GM19238 (cell line): ENCODE data around the gene ABL2.
"Not testable (repeated sequence)": the region's sequence is repeated elsewhere in the genome, so short reads cannot be mapped to it uniquely, and the experiment has no call there.

Source experiments
- DNase-seq: peaks from one replicate; pipeline ENCODE4 v3.0.0; 2011; ENCODE audit warnings: low spot score; ENCODE audit not compliant: insufficient read length

Gene ABL2

DNA sequence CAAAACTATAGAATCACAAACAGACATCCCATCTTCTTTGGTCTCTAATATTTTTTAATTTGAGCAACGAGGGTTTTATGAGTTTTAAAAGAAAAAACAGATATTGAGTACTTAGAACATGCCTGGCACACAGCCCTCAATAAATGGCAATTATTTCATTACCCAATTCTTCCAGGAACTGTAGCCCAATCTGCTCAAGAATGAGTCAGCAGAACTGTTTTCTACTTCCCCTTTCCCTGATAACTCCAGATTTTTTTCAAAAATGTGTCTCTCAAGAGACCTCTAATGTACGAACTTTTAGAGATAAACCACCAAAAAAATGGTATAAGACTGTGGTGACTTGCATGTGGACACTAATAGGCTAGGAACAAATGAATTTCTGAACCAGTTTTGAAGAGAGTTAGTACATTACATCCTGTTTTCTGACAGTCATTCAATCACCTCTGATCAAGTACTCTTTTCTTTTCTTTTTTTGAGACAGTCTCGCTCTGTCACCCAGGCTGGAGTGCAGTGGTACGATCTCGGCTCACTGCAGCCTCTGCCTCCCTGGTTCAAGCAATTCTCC, 11.5 kb downstream of the ABL2 start:
- DNase-seq, result no peak

DNA sequence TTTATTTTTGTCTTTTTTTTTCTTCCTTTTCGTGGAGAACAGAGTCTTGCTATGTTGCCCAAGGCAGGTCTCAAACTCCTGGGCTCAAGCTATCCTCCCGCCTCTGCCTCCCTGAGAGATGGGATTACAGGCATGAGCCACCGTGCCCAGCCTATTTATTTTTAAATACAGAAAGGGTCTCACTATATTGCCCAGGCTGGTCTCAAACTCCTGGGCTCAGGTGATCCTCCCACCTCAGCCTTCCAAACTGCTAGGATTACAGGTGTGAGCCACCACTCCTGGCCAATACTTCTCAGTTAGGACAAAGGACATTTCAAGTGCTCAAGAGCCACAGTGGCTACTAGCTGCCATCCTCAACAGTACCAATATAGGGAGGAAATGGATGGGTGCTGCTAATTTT, 16.2 kb downstream of the ABL2 start:
- not testable (repeated sequence) for DNase-seq

DNA sequence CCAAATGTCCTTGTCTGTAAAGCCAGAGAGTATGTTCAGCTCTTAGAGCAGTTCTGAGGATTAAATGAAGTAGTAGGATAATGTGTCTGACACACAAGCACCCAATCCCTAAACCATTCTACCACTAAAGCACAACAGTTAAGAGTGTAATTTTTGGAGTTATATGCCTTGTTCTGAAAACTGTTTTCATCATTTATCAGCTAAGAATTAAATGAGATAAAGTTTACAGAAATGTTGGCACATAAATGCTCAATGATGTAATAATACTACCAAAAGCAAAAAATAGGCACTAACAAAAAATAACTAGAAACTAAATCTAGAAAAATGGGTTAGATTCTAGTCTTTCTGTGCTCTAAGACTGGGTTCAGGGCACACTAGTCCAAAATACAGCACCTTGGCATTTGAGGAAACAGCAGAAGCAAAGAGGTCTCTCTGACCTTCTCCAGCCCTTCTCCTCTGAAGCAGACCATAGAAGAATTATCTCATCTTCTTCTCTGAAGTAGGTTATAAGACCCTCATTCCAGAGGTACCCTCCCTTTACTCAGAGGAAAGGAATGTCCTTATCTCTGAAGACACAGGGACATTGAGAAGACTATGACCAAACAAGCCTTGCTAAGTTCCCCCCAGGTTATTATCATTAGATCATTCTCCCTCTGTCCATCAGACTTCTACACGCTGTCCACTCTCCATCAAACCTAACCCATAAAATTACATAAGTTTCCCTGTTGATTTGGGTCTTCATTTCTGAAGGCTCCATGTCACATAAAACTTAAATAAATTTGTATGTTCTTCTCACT, 20.6 kb downstream of the ABL2 start:
- no peak for DNase-seq

DNA sequence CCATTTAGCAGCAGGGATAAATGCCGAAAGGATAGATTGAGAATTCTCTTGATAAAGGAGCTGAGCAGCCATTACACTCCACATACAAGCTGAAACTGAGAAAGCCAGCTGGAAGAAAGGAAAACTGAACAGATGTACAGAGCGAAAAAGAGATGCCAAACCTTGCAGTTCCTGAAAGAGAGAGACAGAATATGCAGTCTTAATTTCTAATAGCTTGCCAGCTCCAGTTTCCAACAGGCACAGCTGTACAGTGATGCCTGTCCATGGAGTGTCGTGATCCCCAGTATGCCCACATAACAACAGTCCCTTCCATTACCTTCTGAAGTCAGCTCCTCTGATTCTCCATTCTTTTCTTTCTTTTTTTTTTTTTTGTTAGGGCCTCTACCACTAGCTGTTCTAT, 22.7 kb downstream of the ABL2 start:
- DNase-seq, result no peak

DNA sequence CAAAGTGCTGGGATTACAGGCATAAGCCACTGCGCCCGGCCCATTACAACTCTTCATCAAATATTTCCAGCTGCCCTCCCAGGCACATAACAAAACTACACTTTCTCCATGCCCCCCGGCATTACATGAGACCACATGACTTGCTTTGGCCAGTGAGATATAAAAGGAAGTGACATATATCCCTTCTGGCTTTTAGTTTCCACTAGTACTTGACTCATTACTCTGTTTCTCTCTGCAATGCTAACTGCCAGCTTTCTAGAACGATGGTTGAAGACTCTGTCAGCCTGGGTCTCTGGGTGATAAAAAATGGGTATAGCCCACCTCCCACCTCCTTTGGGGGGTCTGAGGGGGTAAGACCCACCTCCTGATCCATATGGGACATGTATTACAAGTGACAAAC, 24.2 kb downstream of the ABL2 start:
- DNase-seq, result no peak

DNA sequence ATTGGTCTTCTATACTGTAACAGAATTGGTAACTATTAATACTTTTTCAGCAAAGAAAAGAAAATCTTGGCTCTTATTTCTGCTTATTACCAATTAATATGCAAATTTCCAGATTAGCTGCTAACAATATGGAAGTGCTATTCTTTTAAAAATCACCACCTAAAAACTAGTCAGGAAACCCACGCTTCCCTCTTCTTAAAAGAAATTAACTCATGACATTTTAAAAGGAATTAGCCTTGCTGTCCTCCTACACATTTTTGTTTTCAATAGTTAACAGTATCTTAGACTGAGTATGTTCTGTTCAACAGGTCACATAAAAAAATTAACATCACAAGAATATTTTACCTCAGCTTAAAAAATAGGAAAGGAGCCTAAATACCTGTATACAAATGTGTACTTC, 27.3 kb downstream of the ABL2 start:
- DNase-seq, result no peak

DNA sequence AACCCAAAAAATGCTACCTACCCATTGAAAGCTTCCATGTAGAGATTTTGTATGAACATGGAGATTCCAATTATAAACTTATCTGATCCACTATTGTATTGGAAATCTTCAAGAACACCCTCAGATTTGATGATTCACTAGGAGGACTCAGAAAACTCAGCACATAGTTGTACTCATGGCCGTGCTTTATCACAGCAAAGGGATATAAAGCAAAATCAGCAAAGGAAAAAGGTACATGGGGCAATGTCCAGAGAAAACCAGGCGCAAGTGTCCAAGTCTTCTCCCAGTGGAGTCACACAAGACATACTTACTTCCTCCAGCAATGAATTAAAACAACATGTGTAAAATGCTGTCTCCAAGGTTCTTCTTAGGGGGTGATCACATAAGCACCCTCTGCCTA, 28.9 kb downstream of the ABL2 start:
- no peak for DNase-seq

DNA sequence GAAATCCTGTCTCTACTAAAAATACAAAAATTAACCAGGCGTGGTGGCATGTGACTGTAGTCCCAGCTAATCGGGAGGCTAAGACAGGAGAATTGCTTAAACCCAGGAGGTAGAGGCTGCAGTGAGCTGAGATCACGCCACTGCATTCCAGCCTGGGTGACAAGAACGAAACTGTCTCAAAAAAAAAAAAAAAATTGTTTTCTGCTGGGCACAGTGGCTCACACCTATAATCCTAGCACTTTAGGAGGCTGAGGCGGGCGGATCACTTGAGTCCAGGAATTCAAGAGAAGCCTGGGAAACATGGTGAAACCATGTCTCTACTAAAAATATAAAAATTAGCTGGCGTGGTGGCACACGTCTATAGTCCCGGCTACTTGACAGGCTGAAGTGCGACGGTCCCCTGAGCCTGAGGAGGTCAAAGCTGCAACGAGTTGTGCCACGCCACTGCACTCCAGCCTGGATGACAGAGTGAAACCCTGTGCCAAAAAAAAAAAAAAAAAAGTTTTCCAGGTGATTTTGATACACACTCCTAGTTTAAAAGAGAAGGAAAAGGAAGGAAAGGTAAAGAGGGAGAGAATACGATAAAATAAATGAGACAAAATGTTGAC, 31.7 kb downstream of the ABL2 start:
- no peak for DNase-seq

DNA sequence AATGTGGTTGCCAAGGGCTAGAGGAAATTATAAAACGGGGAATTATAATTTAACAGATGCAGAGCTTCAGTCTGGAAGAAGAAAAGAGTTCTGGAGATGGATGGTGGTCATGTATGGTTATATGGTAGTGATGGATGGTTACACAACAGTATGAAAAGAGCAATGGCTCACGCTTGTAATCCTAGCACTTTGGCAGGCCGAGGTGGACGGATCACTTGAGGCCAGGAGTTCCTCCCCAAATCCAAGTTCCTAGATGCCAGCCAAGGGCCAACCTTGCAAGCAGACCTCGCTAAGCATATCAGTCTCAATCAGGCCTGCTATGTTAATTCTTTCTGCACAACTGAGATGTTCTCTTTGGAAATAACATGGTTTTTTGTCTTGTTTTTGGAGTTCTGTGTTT, 33.6 kb downstream of the ABL2 start:
- not testable (repeated sequence) for DNase-seq

DNA sequence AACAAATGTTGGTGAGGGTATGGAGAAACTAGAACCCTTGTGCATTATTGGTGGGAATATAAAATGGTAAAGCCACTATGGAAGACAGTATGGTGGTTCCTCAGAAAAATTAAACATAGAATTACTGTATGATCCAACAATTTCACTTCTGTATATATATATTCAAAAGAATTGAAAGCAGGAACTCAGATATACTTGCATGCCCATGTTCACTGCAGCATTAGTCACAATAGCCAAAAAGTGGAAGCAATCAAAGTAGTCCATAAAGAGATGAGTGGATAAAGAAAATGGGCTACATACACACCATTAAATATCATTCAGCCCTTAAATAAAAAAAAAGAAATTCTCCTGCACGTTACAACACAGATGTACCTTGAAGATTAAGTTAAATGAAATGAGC, 34.1 kb downstream of the ABL2 start:
- no peak for DNase-seq

DNA sequence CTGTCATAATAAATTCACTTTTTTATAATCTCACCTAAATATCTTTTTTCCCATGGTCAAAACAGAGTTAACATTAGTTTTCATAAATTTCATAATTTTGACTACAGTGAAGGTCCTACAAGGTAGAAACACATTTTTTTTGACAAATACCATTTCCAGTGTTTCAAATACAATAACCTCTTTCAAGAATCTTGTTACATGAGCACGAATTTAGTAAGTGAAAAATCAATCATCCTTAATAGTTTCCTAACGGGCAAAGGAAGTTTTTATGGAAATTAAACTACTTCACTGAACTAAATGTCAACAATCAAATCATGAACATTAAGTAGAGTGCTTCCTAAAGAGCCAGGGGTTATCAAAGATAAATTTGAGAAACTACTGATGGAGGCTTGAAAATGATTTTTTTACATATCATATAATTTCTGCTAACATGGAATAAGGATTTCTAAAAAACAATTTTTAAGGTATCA, 35.4 kb downstream of the ABL2 start:
- no peak for DNase-seq

DNA sequence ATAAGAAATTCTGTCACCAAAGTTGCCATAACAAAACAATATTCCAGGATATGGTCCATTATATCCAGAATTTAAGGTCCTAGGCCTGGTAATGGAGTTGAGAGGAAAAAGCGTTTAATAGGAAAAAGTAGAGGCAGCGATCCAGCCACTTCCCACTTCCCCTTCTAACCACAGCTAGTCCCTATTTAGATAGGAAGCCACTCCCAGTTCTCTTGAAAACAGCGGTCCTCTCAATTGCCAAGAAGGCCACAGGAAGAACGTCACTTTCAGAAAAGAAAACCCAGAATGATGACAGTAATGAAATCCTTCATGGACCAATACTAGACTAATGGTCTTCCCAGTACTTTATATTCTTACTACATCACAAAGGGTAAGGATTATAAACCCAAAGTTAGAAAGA, 38.6 kb downstream of the ABL2 start:
- no peak for DNase-seq

DNA sequence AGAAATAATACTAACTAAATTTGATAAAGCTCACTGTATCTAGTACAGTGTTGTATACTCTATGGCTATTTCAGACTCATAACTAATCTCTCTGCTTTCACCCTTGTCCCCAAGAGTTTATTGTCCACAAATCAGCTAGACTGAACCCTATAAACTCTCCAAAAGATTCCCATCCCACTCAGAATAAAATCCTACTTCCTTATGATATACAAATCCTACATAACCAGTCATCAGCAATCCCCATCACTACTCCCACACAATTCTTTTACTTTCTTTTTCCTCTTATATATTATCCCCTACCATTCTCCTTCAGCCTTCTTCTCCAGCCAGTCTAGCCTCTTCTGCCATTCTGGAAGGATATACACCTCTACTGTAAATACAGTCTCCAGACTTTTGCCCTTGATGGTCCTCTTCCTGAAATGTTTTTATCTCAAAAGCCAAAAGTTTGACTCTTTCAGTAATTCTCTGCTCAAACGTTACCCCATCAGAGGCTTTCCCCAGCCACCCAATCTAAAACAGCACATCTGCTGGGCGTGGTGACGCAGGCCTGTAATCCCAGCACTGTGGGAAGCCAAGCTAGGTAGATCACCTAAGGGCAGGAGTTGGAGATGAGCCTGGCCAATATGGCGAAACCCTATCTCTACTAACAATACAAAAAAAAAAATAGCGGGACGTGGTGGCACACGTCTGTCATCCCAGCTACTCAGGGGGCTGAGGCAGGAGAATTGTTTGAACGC, 41.6 kb downstream of the ABL2 start:
- no peak for DNase-seq

DNA sequence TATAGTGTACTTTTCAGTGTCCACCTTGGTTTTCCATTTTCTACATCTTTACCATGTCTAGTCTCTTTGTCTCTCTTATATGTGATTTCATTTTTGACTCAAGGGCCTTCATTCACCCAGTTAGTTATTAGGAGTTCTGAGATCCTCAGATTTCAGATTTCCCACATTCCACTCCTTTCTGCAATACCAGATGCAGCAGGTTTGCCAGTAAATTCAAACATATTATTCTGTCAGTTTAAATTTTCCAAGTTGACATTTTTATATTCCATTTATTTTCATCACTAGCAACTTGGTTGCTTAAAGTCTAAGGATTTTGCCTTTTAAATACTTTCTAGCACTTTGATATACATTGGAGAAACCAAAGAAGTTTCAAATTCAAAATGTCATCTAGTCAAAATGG, 42.4 kb downstream of the ABL2 start:
- DNase-seq, result no peak

DNA sequence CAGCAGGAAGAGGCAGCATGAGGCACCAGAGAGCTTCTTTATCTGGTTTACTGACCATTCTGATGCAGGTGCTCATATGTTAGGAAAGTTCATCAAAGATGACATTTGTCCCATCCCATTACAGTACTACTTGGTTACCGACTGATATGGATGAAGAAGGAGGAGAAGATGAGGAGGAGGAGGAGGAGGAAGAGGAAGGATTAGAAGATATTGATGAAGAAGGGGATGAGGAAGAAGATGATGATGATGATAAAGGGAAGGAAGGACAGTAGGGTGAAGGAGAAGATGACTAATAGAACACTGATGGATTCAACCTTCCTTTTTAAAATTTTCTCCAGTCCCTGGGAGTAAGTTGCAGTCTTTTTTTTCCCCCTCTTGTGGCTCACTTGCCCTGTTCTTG, 45.1 kb downstream of the ABL2 start:
- no peak for DNase-seq

DNA sequence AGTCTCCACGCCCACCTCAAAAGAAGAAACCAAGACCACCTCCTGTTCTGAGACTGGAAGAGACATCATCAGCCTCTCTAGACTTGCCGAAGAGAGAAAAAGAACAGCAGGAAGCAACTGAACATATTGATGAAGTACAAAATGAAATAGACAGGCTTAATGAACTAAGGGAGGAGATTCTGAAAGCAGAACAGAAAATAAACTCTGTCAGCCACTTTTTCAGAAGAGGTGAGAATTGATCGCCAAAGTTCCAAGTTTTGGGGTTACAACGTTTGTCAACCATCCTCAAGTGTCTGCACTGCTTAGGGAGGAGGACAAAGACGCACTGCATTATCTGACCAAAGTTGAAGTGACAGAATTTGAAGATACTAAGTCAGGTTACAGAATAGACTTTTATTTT, 45.6 kb downstream of the ABL2 start:
- no peak for DNase-seq

DNA sequence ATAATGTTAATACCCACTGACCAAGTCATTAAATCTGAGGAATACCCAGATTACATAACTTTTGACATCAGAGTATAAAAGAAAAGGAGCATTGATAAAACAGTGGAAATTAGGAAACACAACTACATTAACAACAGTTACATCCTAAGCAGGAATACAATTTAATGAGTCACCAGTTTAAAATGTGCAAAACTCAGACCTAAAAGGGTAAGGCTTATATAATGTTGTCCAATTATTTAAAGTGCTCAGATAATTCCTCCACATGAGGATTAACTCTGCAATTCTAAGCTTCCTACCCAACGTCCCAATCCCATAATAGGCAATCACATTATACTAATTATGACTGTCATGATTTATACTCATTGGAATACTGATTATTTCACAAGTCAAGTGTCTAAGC, 50.5 kb downstream of the ABL2 start:
- DNase-seq, result no peak

DNA sequence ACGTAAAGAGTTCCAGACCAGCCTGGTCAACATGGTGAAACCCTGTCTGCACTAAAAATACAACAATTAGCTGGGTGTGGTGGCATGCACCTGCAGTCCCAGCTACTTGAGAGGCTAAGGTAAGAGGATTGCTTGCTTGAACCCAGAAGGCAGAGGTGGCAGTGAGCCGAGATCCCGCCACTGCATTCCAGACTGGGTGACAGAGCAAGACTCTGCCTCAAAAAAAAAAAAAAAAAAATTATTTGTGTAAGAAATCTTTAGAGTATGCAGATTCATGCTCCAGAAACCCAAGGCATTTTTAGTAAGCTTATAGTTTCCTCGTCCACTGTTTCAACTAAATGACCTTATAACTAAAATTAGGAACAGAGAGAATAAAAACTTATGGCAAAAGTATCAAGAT, 51.3 kb downstream of the ABL2 start:
- no peak for DNase-seq

DNA sequence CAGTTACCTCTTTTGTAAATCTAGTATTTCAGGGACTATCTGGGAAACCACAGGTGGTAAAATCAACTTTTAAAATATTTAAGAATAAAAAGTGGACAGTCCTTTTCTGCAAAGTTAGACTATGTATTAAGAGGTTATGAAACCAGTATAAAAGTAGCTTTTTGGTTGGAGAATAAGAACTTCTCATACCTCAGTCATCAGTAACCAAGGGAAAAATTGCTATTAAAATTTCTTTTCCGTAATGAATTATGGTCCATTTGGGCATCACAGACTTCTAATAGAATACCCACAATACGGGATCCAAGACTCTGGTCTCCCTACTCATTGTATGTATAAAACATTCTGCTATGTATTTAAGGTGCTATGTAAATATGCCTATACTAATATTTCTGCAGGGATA, 51.9 kb downstream of the ABL2 start:
- no peak for DNase-seq

DNA sequence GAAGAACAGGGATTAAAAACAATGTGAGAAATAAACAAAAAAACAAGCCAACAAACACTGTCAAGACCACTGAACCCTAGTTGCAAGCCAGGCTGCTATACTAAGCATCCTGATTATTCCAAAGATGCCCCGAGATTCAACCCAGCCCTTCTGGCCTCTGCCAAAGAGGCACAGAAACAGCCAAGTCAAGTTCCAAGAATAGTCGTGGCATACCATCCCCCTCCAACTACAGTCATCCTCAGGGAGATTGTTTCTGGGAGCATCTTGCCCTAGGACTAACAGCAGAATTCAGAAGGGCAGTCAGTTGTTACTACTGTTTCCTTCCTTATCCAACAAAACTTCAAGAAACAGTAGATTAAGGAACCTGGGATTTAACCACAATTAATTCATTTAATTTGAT, 52.3 kb downstream of the ABL2 start:
- no peak for DNase-seq

DNA sequence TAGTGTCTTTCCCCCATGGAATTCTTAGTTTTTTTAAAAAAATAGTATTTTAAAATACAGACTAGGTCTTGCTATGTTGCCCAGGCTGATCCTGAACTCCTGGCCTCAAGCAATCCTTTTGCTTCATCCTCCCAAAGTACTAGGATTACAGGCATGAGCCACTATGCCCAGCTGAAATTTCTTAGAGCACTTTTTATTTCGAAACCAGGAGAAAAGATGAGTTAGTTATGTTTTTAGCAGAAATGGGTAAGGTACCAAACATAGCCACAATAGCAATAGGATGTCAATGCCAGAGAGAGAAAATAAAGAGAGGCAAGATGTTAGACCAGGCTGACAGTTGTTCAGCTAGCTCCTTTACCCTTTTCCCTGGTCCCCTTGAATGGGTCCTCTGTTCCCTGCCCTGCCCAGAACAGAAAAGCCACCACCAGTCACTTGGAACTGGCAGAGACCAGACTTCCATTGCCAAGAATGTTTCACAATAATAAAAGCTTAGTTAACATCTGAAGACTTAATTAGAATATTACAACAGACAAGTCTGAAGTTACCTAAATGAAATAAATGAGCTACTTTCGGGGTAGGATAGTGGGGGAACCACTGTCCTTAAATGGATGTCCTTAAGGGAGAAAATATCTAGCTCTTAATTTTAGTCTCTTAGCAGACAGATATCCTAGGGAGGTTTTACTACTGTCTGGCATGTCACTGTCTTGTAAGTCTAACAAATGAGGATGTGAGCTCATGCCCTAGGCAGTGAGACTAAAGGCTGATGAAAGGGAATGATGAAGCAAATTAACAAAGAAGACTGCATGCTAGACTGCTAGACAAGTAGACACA, 54.3 kb downstream of the ABL2 start:
- DNase-seq, result no peak

DNA sequence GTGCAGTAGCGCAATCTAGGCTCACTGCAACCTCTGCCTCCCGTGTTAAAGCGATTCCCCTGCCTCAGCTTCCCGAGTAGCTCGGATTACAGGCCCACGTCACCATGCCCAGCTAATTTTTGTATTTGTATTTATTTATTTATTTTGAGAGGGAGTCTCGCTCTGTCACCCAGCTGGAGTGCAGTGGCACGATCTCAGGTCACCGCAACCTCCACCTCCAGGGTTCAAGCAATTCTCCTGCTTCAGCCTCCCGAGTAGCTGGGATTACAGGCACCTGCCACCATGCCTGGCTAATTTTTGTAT, 59.1 kb downstream of the ABL2 start:
- DNase-seq, result not testable (repeated sequence)
